WTC11 (cell line): ENCODE results near the gene MEAF6. TPM values are rescaled to one million over a fixed set of nuclear protein-coding genes. Genes with fewer than 3 reads are reported as not detected.
A peak's percentile ranks its signal among the peaks of the same experiment; 100 is the strongest.

Source experiments
- ATAC-seq: fragments of 200-7000 bp; cut with Tn5 transposase; 2 replicates; pipeline ENCODE4 v1.10.0; 2021; ENCODE audit warnings: mild to moderate bottlenecking, moderate library complexity
- CTCF ChIA-PET: fragments of 300-600 bp; sonication (Branson Sonifier 250); formaldehyde crosslinking; loops from one replicate; lab custom pipeline; 2021; ENCODE audit warnings: antibody characterized with exemption; lab: Charles Lee
- POLR2A ChIA-PET: fragments of 350-600 bp; sonication (Branson Sonifier 250); formaldehyde crosslinking; loops from one replicate; lab custom pipeline; 2021; ENCODE audit warnings: antibody characterized with exemption; lab: Charles Lee
- DNase-seq: peaks from one replicate; pipeline ENCODE4 v3.0.0; 2021; ENCODE audit warnings: low spot score
- H3K27ac Mint-ChIP-seq: 2 replicates; pipeline ENCODE4 v1.8.0; 2021; ENCODE audit warnings: mixed read lengths
- H3K27me3 Mint-ChIP-seq: 2 replicates; pipeline ENCODE4 v1.8.0; 2021; ENCODE audit warnings: low read depth, mild to moderate bottlenecking, moderate library complexity, mixed read lengths
- H3K36me3 Mint-ChIP-seq: 2 replicates; pipeline ENCODE4 v1.8.0; 2021; ENCODE audit warnings: mixed read lengths
- H3K4me1 Mint-ChIP-seq: 2 replicates; pipeline ENCODE4 v1.8.0; 2022; ENCODE audit warnings: mixed read lengths
- H3K4me3 Mint-ChIP-seq: 2 replicates; pipeline ENCODE4 v1.8.0; 2021; ENCODE audit warnings: mild to moderate bottlenecking, moderate library complexity, mixed read lengths
- H3K9me3 Mint-ChIP-seq: 2 replicates; pipeline ENCODE4 v1.8.0; 2021; ENCODE audit warnings: mixed read lengths
- FOXK1 ChIP-seq: sonication (generic); formaldehyde crosslinking; IDR thresholded peaks from 2 replicates; pipeline ENCODE4 v1.8.0; 2022; ENCODE audit warnings: mild to moderate bottlenecking, moderate library complexity, missing genetic modification reagents
- GABPB1 ChIP-seq: sonication (generic); formaldehyde crosslinking; IDR thresholded peaks from 2 replicates; pipeline ENCODE4 v1.8.1; 2023; ENCODE audit warnings: mild to moderate bottlenecking, missing genetic modification reagents
- JUN ChIP-seq: sonication (generic); formaldehyde crosslinking; IDR thresholded peaks from 2 replicates; pipeline ENCODE4 v1.8.0; 2023; ENCODE audit warnings: mild to moderate bottlenecking, missing genetic modification reagents
- NFE2L1 ChIP-seq: sonication (generic); formaldehyde crosslinking; IDR thresholded peaks from 2 replicates; pipeline ENCODE4 v1.8.1; 2023; ENCODE audit warnings: missing genetic modification reagents
- PRRX2 ChIP-seq: fragments of 250-450 bp; sonication (Bioruptor Pico); IDR thresholded peaks from 2 replicates; pipeline ENCODE4 v1.8.0; 2021; ENCODE audit warnings: mild to moderate bottlenecking
- RELA ChIP-seq: sonication (generic); formaldehyde crosslinking; IDR thresholded peaks from 2 replicates; pipeline ENCODE4 v1.8.1; 2022; ENCODE audit warnings: missing genetic modification reagents, mild to moderate bottlenecking, borderline replicate concordance
- SMAD3 ChIP-seq: sonication (generic); formaldehyde crosslinking; IDR thresholded peaks from 2 replicates; pipeline ENCODE4 v1.8.0; 2022; ENCODE audit warnings: missing genetic modification reagents, mild to moderate bottlenecking, borderline replicate concordance
- TCF7 ChIP-seq: sonication (generic); formaldehyde crosslinking; IDR thresholded peaks from 2 replicates; pipeline ENCODE4 v1.8.0; 2022; ENCODE audit warnings: mild to moderate bottlenecking, low read depth, missing genetic modification reagents, moderate library complexity
- TP53 ChIP-seq: sonication (generic); formaldehyde crosslinking; IDR thresholded peaks from 2 replicates; pipeline ENCODE4 v1.8.1; 2023; ENCODE audit warnings: mild to moderate bottlenecking, missing genetic modification reagents
- ZNF263 ChIP-seq: sonication (generic); formaldehyde crosslinking; IDR thresholded peaks from 2 replicates; pipeline ENCODE4 v1.8.1; 2022; ENCODE audit warnings: low read depth, mild to moderate bottlenecking, moderate library complexity, missing genetic modification reagents
- total RNA-seq: library from RNA; stranded (reverse); gene quantifications from 3 replicates; pipeline ENCODE4 v1.2.3, GENCODE V29; 2021
- TF ChIP-seq, protein P1 (sequence below): sonication (generic); formaldehyde crosslinking; IDR thresholded peaks from 2 replicates; pipeline ENCODE4 v1.8.0; 2022; ENCODE audit warnings: missing genetic modification reagents
- TF ChIP-seq, protein P2 (sequence below): fragments of 250-450 bp; sonication (Bioruptor Pico); IDR thresholded peaks from 2 replicates; pipeline ENCODE4 v2.1.2; 2022; ENCODE audit warnings: mild to moderate bottlenecking, moderate library complexity
- TF ChIP-seq, protein P3 (sequence below): sonication (generic); formaldehyde crosslinking; IDR thresholded peaks from 2 replicates; pipeline ENCODE4 v1.8.1; 2022; ENCODE audit warnings: low read depth, mild to moderate bottlenecking, moderate library complexity, missing genetic modification reagents, borderline replicate concordance
- TF ChIP-seq, protein P4 (sequence below): fragments of 250-450 bp; sonication (Bioruptor Pico); IDR thresholded peaks from 2 replicates; pipeline ENCODE4 v1.9.0; 2021; ENCODE audit warnings: mild to moderate bottlenecking
- TF ChIP-seq, protein P5 (sequence below): sonication (generic); formaldehyde crosslinking; IDR thresholded peaks from 2 replicates; pipeline ENCODE4 v1.8.0; 2023; ENCODE audit warnings: missing genetic modification reagents
- TF ChIP-seq, protein P6 (sequence below): sonication (generic); formaldehyde crosslinking; IDR thresholded peaks from 2 replicates; pipeline ENCODE4 v1.8.1; 2022; ENCODE audit warnings: missing genetic modification reagents, borderline replicate concordance
- TF ChIP-seq, protein P7 (sequence below): sonication (generic); formaldehyde crosslinking; conservative IDR thresholded peaks from 2 replicates; pipeline ENCODE4 v1.8.1; 2022; ENCODE audit warnings: mild to moderate bottlenecking, missing genetic modification reagents
- TF ChIP-seq, protein P8 (sequence below): sonication (generic); formaldehyde crosslinking; IDR thresholded peaks from 2 replicates; pipeline ENCODE4 v1.8.0; 2023; ENCODE audit warnings: mild to moderate bottlenecking, missing genetic modification reagents
- TF ChIP-seq, protein P9 (sequence below): sonication (generic); formaldehyde crosslinking; IDR thresholded peaks from 2 replicates; pipeline ENCODE4 v1.8.1; 2022; ENCODE audit warnings: mild to moderate bottlenecking, moderate library complexity, missing genetic modification reagents
- TF ChIP-seq, protein P10 (sequence below): sonication (generic); formaldehyde crosslinking; IDR thresholded peaks from 2 replicates; pipeline ENCODE4 v1.8.1; 2023; ENCODE audit warnings: mild to moderate bottlenecking, missing genetic modification reagents

The MEAF6 gene
- total RNA-seq, 1 experiment from 2014 or later, result 37.4 TPM

DNA sequence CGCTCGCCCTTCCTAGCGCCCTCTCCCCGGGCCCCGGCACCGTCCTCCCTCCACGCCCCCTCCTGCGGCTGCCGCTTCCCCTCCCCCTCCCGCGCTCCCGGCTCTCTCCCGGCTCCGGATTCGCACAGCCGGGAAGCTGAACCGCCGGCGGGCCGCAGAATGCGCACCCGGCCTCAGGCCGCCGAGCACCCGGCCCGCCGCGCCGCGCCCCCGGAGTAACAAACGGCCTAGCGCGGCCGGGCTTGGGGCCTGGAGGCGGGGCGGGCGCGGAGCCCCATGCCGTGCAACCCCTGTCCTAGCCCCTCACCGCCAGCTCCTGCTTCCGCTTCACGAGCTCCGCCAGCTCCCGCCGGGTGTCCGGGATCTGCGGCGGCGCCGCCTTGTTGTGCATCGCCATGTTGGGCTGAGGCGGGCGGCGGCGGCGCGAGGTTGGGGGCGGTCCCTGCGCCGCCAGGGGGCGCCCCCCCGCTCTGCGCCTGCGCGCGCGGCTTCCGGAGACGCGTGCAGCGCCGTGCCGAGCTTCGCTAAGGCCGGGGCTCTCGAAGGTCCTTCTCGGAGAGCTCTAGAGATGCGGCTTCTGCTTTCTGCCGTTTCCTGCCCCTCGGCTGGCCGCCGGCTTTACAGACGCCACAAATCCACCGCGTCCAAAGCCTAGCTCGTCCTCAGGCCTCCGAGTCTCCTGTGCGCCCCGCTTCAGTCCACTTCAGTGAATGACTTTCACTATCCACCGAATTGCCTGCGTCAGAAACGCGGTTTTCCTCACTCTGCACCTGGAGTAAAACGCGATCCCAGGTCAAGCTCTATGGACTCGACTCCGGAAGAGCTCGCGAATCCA lies at the start of gene MEAF6 (continued):
- TF ChIP-seq, protein P1, sequence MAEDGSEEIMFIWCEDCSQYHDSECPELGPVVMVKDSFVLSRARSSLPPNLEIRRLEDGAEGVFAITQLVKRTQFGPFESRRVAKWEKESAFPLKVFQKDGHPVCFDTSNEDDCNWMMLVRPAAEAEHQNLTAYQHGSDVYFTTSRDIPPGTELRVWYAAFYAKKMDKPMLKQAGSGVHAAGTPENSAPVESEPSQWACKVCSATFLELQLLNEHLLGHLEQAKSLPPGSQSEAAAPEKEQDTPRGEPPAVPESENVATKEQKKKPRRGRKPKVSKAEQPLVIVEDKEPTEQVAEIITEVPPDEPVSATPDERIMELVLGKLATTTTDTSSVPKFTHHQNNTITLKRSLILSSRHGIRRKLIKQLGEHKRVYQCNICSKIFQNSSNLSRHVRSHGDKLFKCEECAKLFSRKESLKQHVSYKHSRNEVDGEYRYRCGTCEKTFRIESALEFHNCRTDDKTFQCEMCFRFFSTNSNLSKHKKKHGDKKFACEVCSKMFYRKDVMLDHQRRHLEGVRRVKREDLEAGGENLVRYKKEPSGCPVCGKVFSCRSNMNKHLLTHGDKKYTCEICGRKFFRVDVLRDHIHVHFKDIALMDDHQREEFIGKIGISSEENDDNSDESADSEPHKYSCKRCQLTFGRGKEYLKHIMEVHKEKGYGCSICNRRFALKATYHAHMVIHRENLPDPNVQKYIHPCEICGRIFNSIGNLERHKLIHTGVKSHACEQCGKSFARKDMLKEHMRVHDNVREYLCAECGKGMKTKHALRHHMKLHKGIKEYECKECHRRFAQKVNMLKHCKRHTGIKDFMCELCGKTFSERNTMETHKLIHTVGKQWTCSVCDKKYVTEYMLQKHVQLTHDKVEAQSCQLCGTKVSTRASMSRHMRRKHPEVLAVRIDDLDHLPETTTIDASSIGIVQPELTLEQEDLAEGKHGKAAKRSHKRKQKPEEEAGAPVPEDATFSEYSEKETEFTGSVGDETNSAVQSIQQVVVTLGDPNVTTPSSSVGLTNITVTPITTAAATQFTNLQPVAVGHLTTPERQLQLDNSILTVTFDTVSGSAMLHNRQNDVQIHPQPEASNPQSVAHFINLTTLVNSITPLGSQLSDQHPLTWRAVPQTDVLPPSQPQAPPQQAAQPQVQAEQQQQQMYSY (CRISPR knock-in tag), result no peak; the same call in 1 of the 2 replicates
- TF ChIP-seq NFE2L1, result peak; percentile 38; the same call in 1 of the 2 replicates
- TF ChIP-seq, protein P2, sequence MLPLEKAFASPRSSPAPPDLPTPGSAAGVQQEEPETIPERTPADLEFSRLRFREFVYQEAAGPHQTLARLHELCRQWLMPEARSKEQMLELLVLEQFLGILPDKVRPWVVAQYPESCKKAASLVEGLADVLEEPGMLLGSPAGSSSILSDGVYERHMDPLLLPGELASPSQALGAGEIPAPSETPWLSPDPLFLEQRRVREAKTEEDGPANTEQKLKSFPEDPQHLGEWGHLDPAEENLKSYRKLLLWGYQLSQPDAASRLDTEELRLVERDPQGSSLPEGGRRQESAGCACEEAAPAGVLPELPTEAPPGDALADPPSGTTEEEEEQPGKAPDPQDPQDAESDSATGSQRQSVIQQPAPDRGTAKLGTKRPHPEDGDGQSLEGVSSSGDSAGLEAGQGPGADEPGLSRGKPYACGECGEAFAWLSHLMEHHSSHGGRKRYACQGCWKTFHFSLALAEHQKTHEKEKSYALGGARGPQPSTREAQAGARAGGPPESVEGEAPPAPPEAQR (CRISPR knock-in tag), result no peak
- TF ChIP-seq GABPB1 (CRISPR knock-in tag), result no peak
- TF ChIP-seq, protein P3, sequence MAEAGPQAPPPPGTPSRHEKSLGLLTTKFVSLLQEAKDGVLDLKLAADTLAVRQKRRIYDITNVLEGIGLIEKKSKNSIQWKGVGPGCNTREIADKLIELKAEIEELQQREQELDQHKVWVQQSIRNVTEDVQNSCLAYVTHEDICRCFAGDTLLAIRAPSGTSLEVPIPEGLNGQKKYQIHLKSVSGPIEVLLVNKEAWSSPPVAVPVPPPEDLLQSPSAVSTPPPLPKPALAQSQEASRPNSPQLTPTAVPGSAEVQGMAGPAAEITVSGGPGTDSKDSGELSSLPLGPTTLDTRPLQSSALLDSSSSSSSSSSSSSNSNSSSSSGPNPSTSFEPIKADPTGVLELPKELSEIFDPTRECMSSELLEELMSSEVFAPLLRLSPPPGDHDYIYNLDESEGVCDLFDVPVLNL (CRISPR knock-in tag), result no peak
- TF ChIP-seq, protein P4, sequence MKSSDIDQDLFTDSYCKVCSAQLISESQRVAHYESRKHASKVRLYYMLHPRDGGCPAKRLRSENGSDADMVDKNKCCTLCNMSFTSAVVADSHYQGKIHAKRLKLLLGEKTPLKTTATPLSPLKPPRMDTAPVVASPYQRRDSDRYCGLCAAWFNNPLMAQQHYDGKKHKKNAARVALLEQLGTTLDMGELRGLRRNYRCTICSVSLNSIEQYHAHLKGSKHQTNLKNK (CRISPR knock-in tag), result no peak
- TF ChIP-seq FOXK1, result peak; percentile 68; the same call in 1 of the 2 replicates
- TF ChIP-seq, protein P5, sequence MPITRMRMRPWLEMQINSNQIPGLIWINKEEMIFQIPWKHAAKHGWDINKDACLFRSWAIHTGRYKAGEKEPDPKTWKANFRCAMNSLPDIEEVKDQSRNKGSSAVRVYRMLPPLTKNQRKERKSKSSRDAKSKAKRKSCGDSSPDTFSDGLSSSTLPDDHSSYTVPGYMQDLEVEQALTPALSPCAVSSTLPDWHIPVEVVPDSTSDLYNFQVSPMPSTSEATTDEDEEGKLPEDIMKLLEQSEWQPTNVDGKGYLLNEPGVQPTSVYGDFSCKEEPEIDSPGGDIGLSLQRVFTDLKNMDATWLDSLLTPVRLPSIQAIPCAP (CRISPR knock-in tag), result peak; percentile 68; the same call in 1 of the 2 replicates
- TF ChIP-seq, protein P6, sequence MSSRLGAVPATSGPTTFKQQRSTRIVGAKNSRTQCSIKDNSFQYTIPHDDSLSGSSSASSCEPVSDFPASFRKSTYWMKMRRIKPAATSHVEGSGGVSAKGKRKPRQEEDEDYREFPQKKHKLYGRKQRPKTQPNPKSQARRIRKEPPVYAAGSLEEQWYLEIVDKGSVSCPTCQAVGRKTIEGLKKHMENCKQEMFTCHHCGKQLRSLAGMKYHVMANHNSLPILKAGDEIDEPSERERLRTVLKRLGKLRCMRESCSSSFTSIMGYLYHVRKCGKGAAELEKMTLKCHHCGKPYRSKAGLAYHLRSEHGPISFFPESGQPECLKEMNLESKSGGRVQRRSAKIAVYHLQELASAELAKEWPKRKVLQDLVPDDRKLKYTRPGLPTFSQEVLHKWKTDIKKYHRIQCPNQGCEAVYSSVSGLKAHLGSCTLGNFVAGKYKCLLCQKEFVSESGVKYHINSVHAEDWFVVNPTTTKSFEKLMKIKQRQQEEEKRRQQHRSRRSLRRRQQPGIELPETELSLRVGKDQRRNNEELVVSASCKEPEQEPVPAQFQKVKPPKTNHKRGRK (CRISPR knock-in tag), result no peak
- no peak for TF ChIP-seq PRRX2 (CRISPR knock-in tag)
- TF ChIP-seq SMAD3 (CRISPR knock-in tag), result no peak
- TF ChIP-seq, protein P7, sequence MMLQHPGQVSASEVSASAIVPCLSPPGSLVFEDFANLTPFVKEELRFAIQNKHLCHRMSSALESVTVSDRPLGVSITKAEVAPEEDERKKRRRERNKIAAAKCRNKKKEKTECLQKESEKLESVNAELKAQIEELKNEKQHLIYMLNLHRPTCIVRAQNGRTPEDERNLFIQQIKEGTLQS (CRISPR knock-in tag), result no peak
- no peak; the same call in 1 of the 2 replicates for TF ChIP-seq RELA (CRISPR knock-in tag)
- no peak for TF ChIP-seq JUN (CRISPR knock-in tag)

DNA sequence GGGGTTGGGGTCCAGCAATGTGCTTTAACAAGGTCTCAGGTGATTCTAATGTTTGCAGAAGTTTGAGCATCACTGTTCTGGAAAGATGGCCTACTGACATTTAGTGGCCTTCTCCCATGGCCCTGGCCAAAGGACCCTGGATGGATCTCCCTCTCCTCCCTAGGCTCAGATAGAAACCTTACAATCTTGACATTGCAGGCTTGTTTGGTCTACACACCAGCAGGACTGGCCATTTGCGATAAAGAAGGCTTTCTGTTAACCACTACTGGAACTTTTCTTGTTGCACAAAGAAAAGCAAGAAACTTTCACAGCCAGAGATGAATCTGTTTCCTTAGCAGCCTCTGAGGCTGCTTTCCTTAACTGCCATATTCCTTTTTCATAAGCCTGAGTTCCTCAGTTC lies 48.4 kb upstream of the MEAF6 start:
- Mint-ChIP-seq H3K4me3 (no peak overlapping the region), H3K9me3 (no peaks in the 10 kb centered on the region), H3K4me1 (peaks cover 3% of the 10 kb centered on the region), H3K27ac (peak overlapping the region; percentile 13; the same call in 1 of the 2 replicates), H3K36me3 (peaks cover 30% of the 10 kb centered on the region), H3K27me3 (no peaks in the 10 kb centered on the region)
- ChIA-PET POLR2A (no interaction called here), CTCF (no interaction called here)
- TF ChIP-seq TCF7 (CRISPR knock-in tag) (no peak), TP53 (CRISPR knock-in tag) (no peak), ZNF263 (CRISPR knock-in tag) (no peak)
- TF ChIP-seq, protein P8, sequence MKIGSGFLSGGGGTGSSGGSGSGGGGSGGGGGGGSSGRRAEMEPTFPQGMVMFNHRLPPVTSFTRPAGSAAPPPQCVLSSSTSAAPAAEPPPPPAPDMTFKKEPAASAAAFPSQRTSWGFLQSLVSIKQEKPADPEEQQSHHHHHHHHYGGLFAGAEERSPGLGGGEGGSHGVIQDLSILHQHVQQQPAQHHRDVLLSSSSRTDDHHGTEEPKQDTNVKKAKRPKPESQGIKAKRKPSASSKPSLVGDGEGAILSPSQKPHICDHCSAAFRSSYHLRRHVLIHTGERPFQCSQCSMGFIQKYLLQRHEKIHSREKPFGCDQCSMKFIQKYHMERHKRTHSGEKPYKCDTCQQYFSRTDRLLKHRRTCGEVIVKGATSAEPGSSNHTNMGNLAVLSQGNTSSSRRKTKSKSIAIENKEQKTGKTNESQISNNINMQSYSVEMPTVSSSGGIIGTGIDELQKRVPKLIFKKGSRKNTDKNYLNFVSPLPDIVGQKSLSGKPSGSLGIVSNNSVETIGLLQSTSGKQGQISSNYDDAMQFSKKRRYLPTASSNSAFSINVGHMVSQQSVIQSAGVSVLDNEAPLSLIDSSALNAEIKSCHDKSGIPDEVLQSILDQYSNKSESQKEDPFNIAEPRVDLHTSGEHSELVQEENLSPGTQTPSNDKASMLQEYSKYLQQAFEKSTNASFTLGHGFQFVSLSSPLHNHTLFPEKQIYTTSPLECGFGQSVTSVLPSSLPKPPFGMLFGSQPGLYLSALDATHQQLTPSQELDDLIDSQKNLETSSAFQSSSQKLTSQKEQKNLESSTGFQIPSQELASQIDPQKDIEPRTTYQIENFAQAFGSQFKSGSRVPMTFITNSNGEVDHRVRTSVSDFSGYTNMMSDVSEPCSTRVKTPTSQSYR (CRISPR knock-in tag), result no peak
- TF ChIP-seq, protein P9, sequence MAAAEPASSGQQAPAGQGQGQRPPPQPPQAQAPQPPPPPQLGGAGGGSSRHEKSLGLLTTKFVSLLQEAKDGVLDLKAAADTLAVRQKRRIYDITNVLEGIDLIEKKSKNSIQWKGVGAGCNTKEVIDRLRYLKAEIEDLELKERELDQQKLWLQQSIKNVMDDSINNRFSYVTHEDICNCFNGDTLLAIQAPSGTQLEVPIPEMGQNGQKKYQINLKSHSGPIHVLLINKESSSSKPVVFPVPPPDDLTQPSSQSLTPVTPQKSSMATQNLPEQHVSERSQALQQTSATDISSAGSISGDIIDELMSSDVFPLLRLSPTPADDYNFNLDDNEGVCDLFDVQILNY (CRISPR knock-in tag), result no peak
- TF ChIP-seq, protein P10, sequence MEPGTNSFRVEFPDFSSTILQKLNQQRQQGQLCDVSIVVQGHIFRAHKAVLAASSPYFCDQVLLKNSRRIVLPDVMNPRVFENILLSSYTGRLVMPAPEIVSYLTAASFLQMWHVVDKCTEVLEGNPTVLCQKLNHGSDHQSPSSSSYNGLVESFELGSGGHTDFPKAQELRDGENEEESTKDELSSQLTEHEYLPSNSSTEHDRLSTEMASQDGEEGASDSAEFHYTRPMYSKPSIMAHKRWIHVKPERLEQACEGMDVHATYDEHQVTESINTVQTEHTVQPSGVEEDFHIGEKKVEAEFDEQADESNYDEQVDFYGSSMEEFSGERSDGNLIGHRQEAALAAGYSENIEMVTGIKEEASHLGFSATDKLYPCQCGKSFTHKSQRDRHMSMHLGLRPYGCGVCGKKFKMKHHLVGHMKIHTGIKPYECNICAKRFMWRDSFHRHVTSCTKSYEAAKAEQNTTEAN (CRISPR knock-in tag), result no peak
- DNase-seq (no peak), ATAC-seq (no peak)
